Stimulated activated CD8-positive, alpha-beta memory T cell treated with anti-CD3 and anti-CD28 coated beads, Interleukin-12 subunit alpha, Interleukin-12 subunit beta, amount 100 ng/mL, for 24 hours (primary cell): ENCODE results near the gene PRICKLE2.

Experiments used
- DNase-seq: peaks from one replicate; pipeline ENCODE4 v3.0.0-alpha.2; 2020; ENCODE audit errors: extremely low read depth

Gene PRICKLE2, protein sequence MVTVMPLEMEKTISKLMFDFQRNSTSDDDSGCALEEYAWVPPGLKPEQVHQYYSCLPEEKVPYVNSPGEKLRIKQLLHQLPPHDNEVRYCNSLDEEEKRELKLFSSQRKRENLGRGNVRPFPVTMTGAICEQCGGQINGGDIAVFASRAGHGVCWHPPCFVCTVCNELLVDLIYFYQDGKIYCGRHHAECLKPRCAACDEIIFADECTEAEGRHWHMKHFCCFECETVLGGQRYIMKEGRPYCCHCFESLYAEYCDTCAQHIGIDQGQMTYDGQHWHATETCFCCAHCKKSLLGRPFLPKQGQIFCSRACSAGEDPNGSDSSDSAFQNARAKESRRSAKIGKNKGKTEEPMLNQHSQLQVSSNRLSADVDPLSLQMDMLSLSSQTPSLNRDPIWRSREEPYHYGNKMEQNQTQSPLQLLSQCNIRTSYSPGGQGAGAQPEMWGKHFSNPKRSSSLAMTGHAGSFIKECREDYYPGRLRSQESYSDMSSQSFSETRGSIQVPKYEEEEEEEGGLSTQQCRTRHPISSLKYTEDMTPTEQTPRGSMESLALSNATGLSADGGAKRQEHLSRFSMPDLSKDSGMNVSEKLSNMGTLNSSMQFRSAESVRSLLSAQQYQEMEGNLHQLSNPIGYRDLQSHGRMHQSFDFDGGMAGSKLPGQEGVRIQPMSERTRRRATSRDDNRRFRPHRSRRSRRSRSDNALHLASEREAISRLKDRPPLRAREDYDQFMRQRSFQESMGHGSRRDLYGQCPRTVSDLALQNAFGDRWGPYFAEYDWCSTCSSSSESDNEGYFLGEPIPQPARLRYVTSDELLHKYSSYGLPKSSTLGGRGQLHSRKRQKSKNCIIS

DNA sequence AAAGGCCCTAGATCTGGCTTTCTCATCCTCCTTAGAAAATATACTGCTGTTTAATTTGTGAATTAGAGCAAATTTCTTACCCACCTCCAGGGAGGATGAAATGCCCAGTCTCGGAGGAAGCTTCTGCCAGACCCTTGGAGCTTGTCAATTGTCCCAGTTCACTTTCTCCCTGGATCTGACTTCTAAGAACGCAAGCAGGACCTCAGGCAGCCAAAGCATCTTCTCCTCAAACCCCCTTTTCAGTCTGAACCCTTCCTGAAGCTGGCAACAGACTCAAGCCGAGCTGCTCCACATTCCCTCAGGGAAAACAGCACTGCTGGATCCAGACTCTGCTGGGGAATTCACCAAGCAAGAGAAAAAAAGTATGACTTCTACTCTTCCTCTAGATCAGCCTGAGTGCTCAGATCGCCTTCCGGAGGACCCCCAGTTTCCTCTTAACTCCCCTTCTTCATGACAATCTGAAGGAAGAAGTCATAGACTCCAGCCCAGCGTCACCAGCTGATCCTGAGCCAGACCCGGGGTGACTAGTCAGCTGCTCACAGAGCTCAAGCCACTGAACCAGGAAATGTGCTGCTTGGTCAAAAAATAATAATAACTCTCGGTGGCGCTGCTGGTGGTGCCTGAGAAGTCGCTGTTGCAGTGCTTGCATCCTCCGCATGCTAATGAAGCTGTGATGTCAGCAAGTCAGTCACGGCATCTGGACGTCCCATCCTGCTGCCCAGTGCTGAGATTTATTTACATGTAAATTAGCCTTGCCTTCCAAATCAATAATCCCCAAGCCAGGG, at the start of gene PRICKLE2:
TSS of gene PRICKLE2 (minus strand) at position 641 of the 785 bp plus-strand sequence. CDS start 26,539 bp downstream, outside the sequence.
- DNase-seq, result no peak

GRCh38 chr3:64272842-64273241, 47.6 kb upstream of the PRICKLE2 start:
- DNase-seq, result no peak

DNA sequence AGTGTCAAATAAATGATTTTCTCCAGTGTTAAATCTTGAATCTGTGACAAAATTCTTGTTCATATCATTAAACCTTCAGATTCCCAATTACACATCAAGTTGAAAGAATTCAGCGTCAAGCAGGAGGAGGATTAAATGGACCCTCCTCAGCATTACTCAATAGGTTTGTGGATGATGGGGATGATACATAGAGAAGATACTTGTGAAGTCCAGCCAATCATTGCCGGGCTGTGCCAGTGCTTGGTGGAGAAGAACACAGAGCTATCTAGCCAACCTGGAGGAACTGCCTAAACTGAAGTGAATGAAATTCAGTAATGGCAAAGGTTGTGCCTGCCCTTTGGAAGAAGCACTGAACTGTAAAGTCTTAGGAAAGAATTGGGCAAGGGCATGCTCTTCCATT, 47.0 kb upstream of the PRICKLE2 start:
- no peak for DNase-seq

- no peak for DNase-seq
Observed at GRCh38 chr3:64271631-64272030, 46.4 kb upstream of the PRICKLE2 start.

- no peak for DNase-seq
Observed at GRCh38 chr3:64270866-64271260, 45.6 kb upstream of the PRICKLE2 start.

DNA sequence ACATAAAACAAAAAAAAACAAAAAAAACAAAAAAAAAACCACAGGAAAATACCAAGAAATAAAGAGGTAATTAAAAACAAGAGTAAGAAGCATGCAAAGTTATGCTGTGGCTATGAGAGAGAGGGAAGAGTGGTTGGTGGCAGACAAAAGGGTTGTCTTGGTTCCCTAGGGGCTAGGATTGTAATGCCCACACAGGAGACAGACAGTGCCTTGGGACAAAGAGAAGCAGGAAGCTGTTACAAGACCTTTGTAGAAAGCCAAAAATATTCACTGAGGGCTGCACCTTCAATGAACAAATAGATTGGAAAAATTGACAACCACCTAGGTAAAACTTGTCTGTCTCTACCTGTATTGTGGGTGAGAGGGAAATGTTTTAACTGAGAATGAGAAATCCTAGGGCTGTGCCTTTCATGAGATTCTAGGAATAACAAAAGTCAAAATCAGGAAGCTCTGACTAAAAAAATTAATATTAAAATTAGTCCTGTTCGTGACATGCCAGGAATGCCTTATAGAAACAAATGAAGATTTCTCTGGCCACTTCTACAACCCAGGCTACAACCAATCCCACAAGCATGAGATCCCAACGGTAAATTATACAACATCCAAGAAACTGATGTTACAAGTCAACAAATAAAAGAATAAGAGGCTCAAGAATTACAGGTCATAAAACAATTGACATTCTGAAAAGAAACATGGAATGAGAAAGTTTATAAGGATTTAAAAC, 45.0 kb upstream of the PRICKLE2 start:
- DNase-seq, result no peak

DNA sequence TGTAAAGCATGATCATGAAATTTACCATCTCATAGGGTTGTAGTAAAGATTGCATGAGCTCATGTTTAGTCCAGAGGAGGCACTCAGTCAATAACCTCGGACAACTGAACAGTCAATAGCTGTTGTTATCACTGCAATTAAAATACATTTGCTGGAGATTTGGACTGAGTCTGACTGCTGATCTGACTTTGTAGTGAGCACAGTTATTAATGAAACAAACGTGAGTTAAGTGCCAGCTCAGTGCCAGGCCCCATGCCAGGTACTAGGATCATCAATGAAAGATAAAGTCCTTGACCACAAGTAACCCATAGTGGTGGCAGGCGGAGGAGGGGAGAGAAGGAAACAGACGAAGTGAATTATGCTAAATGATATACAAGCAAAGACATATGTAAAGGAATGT, 43.7 kb upstream of the PRICKLE2 start:
- DNase-seq, result no peak

- no peak for DNase-seq
Observed at GRCh38 chr3:64267721-64268604, 42.7 kb upstream of the PRICKLE2 start.

- no peak for DNase-seq
Observed at GRCh38 chr3:64266983-64267382, 41.7 kb upstream of the PRICKLE2 start.

GRCh38 chr3:64266065-64266931, 41.0 kb upstream of the PRICKLE2 start:
- DNase-seq, result no peak

DNA sequence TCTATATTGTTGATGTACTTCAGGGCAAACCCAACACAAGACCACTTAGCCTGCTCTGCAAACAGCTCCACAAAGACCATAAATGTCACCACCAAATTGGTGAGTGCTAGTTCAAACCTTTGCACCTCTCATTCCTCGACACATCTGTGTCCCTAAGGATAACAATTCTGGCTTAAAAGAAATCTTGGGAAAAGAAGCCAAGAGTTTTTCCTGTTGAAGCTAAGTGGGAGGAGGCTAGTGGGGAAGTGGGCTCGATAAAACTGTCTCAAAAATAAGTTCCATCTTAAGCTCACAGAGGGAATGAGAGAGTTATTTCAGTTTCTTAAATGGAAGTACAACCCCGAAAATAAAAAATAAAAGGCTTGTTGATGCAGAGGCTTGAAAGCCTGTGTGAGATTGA, 40.4 kb upstream of the PRICKLE2 start:
- no peak for DNase-seq

DNA sequence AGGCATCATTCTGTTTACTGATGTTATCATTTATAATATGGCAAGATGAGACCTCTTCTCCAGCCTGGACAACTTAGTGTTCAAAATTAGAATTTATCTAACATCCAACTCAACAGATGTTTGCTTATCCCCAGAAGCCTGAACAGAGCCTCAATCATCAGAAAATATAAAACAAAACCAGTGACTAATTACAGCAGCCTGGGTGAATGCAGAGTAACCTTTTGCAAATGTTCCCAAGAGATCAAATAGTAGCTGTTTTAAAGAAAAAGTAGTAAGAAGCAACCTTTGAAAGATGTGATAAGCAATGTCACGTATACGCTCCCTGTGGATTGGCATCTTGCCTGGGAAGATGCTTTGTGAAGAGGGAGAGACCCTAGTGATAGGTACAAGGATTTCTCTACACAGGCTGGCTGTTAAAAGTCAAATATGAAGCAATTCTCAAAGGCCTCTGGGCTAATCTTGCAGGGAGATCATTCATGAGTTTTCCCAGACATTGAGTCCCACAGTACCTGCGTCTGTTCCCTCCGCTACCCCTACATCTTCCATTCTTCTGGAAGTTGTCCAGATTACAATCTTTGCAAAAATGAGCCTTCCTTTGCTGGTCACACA, 39.3 kb upstream of the PRICKLE2 start:
- DNase-seq, result no peak

DNA sequence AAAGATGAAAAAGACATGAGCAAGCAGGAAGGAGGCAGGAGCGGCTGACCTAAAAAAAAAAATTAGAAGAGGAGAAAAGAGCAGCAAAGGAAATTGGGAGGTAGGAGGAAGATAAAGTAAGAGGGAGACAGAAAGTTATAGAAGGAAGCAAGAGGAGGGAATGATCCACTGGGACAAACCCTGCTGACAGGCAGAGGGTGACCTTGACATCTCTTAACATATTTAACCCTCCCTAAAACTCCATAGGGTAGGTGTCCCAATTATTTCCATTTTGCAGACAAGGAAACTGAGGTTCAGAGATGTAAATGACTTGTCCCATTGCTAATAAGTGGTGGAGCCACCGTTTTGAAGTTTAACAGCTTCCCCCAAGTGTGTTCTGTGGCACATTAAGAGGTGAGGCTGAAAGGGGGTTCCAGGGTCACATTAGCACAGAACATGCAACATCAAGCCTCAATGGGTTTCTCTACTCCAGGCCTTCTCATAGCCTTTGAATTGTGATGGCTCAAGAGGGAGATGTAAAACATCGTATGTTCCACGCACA, 37.4 kb upstream of the PRICKLE2 start:
- DNase-seq, result no peak

GRCh38 chr3:64260431-64260830, 35.2 kb upstream of the PRICKLE2 start:
- no peak for DNase-seq

GRCh38 chr3:64259636-64260035, 34.4 kb upstream of the PRICKLE2 start:
- no peak for DNase-seq

GRCh38 chr3:64257100-64257755, 32.0 kb upstream of the PRICKLE2 start:
- no peak for DNase-seq

DNA sequence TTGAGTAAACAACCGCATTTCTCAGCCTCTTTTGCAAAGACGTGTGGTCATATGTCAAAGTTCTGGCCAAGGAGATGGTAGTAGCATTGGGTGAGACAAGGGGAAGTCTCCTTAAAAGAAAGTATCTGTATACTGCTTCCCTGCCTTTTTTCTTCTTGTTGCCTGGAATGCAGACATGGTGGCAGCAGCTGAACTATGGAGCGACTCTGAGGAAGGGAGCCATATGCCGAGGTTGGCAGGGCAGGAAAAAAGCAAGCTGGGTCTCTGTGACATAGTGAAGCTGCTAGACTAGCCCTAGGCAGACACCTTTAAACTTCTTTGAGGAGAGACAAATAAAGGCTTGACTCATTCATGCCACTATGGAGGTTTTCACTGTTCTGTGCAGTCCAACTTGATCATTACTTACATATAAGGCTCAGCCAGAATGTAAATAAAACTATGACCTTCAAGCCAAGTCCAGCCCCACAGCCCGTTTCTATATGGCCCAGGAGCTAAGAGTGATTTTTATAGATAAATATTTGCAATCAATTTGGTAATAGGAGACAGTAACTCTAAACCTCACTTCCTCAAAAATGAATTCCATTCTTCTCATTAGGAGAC, 30.6 kb upstream of the PRICKLE2 start:
- DNase-seq, result no peak

- no peak for DNase-seq
Observed at GRCh38 chr3:64254443-64254842, 29.2 kb upstream of the PRICKLE2 start.
